ENCODE results near the gene FAM76B. TPM values are rescaled to one million over a fixed set of nuclear protein-coding genes. Genes with fewer than 3 reads are reported as not detected.

The FAM76B gene
- total and polyA plus RNA-seq, 2 experiments from 2014 or later, result 13.4 to 29.1 TPM

GRCh38 chr11:95805869-95806268 lies 16.3 kb upstream of the FAM76B start:
- Histone ChIP-seq H3K4me3 (no peak overlapping the region), H3K4me1 (ENCODE audit: low read depth) (no peaks in the 10 kb centered on the region), H3K27ac (no peak overlapping the region), H3K27me3 (no peaks in the 10 kb centered on the region), H3K9me3 (ENCODE audit: low read depth) (no peaks in the 10 kb centered on the region), H3K36me3 (peaks cover 13% of the 10 kb centered on the region)
- DNase-seq (ENCODE audit: low read depth in 1 of 2, low spot score in 1 of 2), result no peak
- no peak for TF ChIP-seq CTCF (IDR thresholded peaks at IDR 0.05; ENCODE audit: low read depth, low read length)

GRCh38 chr11:95803973-95804372 lies 14.4 kb upstream of the FAM76B start:
- no peak for DNase-seq (ENCODE audit: low read depth in 1 of 2, low spot score in 1 of 2)
- Histone ChIP-seq H3K27me3 (no peaks in the 10 kb centered on the region), H3K4me1 (ENCODE audit: low read depth) (no peaks in the 10 kb centered on the region), H3K36me3 (peaks cover 21% of the 10 kb centered on the region), H3K4me3 (no peak overlapping the region), H3K27ac (no peak overlapping the region), H3K9me3 (ENCODE audit: low read depth) (no peaks in the 10 kb centered on the region)
- TF ChIP-seq CTCF (IDR thresholded peaks at IDR 0.05; ENCODE audit: low read depth, low read length), result no peak

- Histone ChIP-seq H3K4me1 (ENCODE audit: low read depth) (no peaks in the 10 kb centered on the region), H3K4me3 (no peak overlapping the region), H3K27ac (no peak overlapping the region), H3K27me3 (no peaks in the 10 kb centered on the region), H3K36me3 (peaks cover 21% of the 10 kb centered on the region), H3K9me3 (ENCODE audit: low read depth) (no peaks in the 10 kb centered on the region)
- TF ChIP-seq CTCF (IDR thresholded peaks at IDR 0.05; ENCODE audit: low read depth, low read length), result no peak
- no peak for DNase-seq (ENCODE audit: low read depth in 1 of 2, low spot score in 1 of 2)
Observed at GRCh38 chr11:95802806-95803205, 13.2 kb upstream of the FAM76B start.

GRCh38 chr11:95800438-95800837 lies 10.9 kb upstream of the FAM76B start:
- Histone ChIP-seq H3K4me3 (no peak overlapping the region), H3K27ac (no peak overlapping the region), H3K36me3 (peaks cover 12% of the 10 kb centered on the region), H3K27me3 (no peaks in the 10 kb centered on the region), H3K4me1 (ENCODE audit: low read depth) (no peaks in the 10 kb centered on the region), H3K9me3 (ENCODE audit: low read depth) (no peaks in the 10 kb centered on the region)
- DNase-seq (ENCODE audit: low read depth in 1 of 2, low spot score in 1 of 2), result no peak
- no peak for TF ChIP-seq CTCF (IDR thresholded peaks at IDR 0.05; ENCODE audit: low read depth, low read length)

- H3K36me3 ChIP-seq, result peaks cover 11% of the 10 kb centered on the region
- no peak overlapping the region for H3K4me3 ChIP-seq
- DNase-seq (ENCODE audit: low read depth in 1 of 2, low spot score in 1 of 2), result no peak
- TF ChIP-seq CTCF (IDR thresholded peaks at IDR 0.05; ENCODE audit: low read depth, low read length), result no peak
- H3K27ac ChIP-seq, result no peak overlapping the region
- H3K4me1 ChIP-seq (ENCODE audit: low read depth), result no peaks in the 10 kb centered on the region
- H3K9me3 ChIP-seq (ENCODE audit: low read depth), result no peaks in the 10 kb centered on the region
- H3K27me3 ChIP-seq, result no peaks in the 10 kb centered on the region
Observed at GRCh38 chr11:95799546-95799945, 10.0 kb upstream of the FAM76B start.

- no peak for TF ChIP-seq CTCF (IDR thresholded peaks at IDR 0.05; ENCODE audit: low read depth, low read length)
- no peaks in the 10 kb centered on the region for H3K9me3 ChIP-seq (ENCODE audit: low read depth)
- H3K4me1 ChIP-seq (ENCODE audit: low read depth), result peaks cover 6% of the 10 kb centered on the region
- H3K4me3 ChIP-seq, result no peak overlapping the region
- H3K27me3 ChIP-seq, result no peaks in the 10 kb centered on the region
- H3K27ac ChIP-seq, result no peak overlapping the region
- H3K36me3 ChIP-seq, result peaks cover 11% of the 10 kb centered on the region
- no peak for DNase-seq (ENCODE audit: low read depth in 1 of 2, low spot score in 1 of 2)
Observed at GRCh38 chr11:95796501-95796900, 6.9 kb upstream of the FAM76B start.
